ENCODE measurements around the gene ATP5PB.

The ATP5PB gene

DNA sequence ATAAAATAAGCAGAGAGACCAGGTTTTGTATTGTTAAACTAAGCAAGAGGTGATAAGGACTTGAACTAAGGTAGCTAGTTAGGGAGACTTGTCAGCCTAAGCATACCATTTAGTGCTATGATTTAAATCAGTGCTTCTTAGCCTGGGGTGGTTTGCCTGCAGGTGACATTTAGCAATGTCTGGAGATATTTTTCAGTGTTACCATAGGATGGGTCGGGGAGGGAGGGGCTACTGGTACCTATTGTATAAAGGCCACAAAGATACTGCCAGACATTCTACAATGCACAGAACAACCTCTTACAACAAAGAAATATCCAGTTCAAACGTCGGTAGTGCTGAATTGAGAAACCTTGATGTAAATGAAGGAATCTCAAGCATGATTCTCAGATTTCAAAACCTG, 3.3 kb downstream of the ATP5PB start:
- Histone ChIP-seq H4K20me1 (ENCODE audit: insufficient read depth, low read length) (no peaks in the 10 kb centered on the region), H3K9me2 (replicated peaks; ENCODE audit: insufficient read depth, low read length) (no peaks in the 10 kb centered on the region), H3K4me1 (ENCODE audit: low read length) (peaks cover 5% of the 10 kb centered on the region), H3K27ac (ENCODE audit: low read length) (no peak overlapping the region), H3F3A (ENCODE audit: insufficient read depth, low read length) (no peaks in the 10 kb centered on the region), H3K4me3 (ENCODE audit: low read length) (no peak overlapping the region), H3K4me2 (ENCODE audit: low read depth, low read length) (no peak overlapping the region), H3K9ac (ENCODE audit: low read length) (no peak overlapping the region), H3K79me2 (ENCODE audit: low read length) (peaks cover 38% of the 10 kb centered on the region), H3K27me3 (replicated peaks; ENCODE audit: insufficient read depth, low read length) (no peaks in the 10 kb centered on the region), H3K36me3 (replicated peaks; ENCODE audit: insufficient read depth, low read length) (no peaks in the 10 kb centered on the region; the same call in 1 of the 2 replicates), H2AFZ (ENCODE audit: low read length) (no peak overlapping the region), H3K9me3 (replicated peaks; ENCODE audit: insufficient read depth, low read length) (no peaks in the 10 kb centered on the region)
- no peak for DNase-seq
- TF ChIP-seq EZH2 (optimal IDR thresholded peaks at IDR 0.05; ENCODE audit: low read depth, low read length), result no peak

DNA sequence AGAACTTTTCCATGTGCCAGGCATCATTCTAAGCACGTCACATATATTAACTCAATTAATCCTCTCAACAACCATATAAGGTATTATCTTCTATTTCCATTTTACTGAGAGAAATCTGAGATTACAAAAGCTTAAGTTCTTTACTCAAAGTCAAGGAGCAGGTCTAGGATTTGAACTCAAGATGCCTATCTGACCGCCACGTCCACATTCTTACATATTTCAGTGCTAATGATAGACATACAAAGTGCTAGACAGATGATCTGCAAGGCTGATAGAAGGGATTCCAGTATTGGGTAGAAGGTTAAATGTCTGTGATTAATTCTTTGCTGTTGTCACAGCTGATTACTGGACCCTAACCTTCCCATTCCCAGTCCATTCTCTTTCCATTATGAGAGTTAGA, 4.4 kb downstream of the ATP5PB start:
- TF ChIP-seq, protein P1, sequence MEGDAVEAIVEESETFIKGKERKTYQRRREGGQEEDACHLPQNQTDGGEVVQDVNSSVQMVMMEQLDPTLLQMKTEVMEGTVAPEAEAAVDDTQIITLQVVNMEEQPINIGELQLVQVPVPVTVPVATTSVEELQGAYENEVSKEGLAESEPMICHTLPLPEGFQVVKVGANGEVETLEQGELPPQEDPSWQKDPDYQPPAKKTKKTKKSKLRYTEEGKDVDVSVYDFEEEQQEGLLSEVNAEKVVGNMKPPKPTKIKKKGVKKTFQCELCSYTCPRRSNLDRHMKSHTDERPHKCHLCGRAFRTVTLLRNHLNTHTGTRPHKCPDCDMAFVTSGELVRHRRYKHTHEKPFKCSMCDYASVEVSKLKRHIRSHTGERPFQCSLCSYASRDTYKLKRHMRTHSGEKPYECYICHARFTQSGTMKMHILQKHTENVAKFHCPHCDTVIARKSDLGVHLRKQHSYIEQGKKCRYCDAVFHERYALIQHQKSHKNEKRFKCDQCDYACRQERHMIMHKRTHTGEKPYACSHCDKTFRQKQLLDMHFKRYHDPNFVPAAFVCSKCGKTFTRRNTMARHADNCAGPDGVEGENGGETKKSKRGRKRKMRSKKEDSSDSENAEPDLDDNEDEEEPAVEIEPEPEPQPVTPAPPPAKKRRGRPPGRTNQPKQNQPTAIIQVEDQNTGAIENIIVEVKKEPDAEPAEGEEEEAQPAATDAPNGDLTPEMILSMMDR (IDR thresholded peaks at IDR 0.05; ENCODE audit: low read length), result no peak
- TF ChIP-seq EZH2 (optimal IDR thresholded peaks at IDR 0.05; ENCODE audit: low read depth, low read length), result no peak
- H3K9me3 ChIP-seq (replicated peaks; ENCODE audit: insufficient read depth, low read length), result no peaks in the 10 kb centered on the region
- no peak overlapping the region for H2AFZ ChIP-seq (ENCODE audit: low read length)
- no peak overlapping the region for H3K4me2 ChIP-seq (ENCODE audit: low read depth, low read length)
- no peaks in the 10 kb centered on the region for H3K27me3 ChIP-seq (replicated peaks; ENCODE audit: insufficient read depth, low read length)
- H3K4me3 ChIP-seq (ENCODE audit: low read length), result no peak overlapping the region
- H3F3A ChIP-seq (ENCODE audit: insufficient read depth, low read length), result no peaks in the 10 kb centered on the region
- H3K27ac ChIP-seq (ENCODE audit: low read length), result no peak overlapping the region
- H3K36me3 ChIP-seq (replicated peaks; ENCODE audit: insufficient read depth, low read length), result no peaks in the 10 kb centered on the region; the same call in 1 of the 2 replicates
- peaks cover 5% of the 10 kb centered on the region for H3K4me1 ChIP-seq (ENCODE audit: low read length)
- H3K9ac ChIP-seq (ENCODE audit: low read length), result no peak overlapping the region
- H4K20me1 ChIP-seq (ENCODE audit: insufficient read depth, low read length), result no peaks in the 10 kb centered on the region
- peaks cover 27% of the 10 kb centered on the region for H3K79me2 ChIP-seq (ENCODE audit: low read length)
- no peak for DNase-seq
- no peaks in the 10 kb centered on the region for H3K9me2 ChIP-seq (replicated peaks; ENCODE audit: insufficient read depth, low read length)

DNA sequence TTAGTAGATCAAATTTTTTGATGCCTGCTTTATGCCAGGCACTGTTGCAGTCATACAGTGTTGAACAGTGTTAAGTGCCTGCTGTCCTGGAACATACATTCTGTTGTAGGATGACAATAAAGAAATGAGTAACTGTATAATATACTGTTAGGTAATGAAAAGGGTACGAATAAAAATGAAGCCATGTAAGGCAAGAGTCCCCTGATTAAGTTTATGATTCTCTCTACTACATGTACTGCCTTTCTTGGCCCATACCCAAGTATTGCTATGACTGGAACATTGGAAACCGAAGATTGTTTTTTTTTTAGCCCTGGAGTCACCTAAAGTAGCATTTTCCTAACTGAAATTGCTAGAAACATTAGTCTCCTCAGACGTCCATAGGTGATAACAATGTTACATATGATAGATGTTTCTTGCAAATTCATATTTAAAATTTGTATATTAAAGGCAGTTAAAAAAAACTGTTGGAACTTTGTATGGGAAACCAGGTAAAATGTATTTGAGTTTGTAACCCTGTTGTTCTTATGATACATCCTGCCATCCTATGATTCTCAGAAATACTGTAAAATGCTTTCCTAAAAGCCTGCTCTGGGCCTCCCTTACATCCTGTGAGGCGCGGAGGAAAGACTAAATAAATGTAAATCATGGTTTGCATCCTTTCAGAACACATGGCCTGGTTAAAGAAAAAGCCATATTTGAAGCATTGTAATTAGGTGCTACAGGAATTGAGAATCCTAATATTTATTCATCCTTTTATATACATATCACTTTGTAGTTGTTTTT, 5.8 kb downstream of the ATP5PB start:
- H4K20me1 ChIP-seq (ENCODE audit: insufficient read depth, low read length), result no peaks in the 10 kb centered on the region
- no peaks in the 10 kb centered on the region for H3F3A ChIP-seq (ENCODE audit: insufficient read depth, low read length)
- H3K36me3 ChIP-seq (replicated peaks; ENCODE audit: insufficient read depth, low read length), result no peaks in the 10 kb centered on the region; the same call in 1 of the 2 replicates
- no peak for DNase-seq
- peaks cover 4% of the 10 kb centered on the region for H3K4me1 ChIP-seq (ENCODE audit: low read length)
- H3K9me2 ChIP-seq (replicated peaks; ENCODE audit: insufficient read depth, low read length), result no peaks in the 10 kb centered on the region
- H3K27ac ChIP-seq (ENCODE audit: low read length), result no peak overlapping the region
- peaks cover 17% of the 10 kb centered on the region for H3K79me2 ChIP-seq (ENCODE audit: low read length)
- no peak for TF ChIP-seq EZH2 (optimal IDR thresholded peaks at IDR 0.05; ENCODE audit: low read depth, low read length)
- no peak for TF ChIP-seq EZH2phosphoT487 (IDR thresholded peaks at IDR 0.05; ENCODE audit: low read length)
- TF ChIP-seq, protein P1 (IDR thresholded peaks at IDR 0.05; ENCODE audit: low read length), result no peak
- no peaks in the 10 kb centered on the region for H3K9me3 ChIP-seq (replicated peaks; ENCODE audit: insufficient read depth, low read length)
- no peak overlapping the region for H3K4me3 ChIP-seq (ENCODE audit: low read length)
- H3K27me3 ChIP-seq (replicated peaks; ENCODE audit: insufficient read depth, low read length), result no peaks in the 10 kb centered on the region
- no peak overlapping the region for H2AFZ ChIP-seq (ENCODE audit: low read length)
- H3K4me2 ChIP-seq (ENCODE audit: low read depth, low read length), result no peak overlapping the region
- H3K9ac ChIP-seq (ENCODE audit: low read length), result no peak overlapping the region

DNA sequence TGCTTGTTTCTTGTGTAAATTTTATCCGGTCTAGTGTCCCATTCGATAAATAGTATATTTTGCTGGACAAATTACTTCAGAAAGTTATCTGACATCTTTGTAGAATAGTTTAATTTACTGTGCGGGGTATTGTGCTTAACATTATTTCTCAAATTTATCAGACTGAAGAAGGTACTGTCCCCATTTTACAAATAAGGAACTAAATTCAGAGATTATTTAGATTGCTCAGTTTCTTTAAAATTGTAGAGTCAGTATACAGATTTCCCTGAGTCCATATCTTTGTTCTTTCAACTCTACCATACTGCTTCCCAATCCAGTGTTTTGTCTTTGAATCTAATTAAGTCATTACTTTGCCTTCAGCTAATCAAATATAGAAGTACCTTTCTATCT, 6.4 kb downstream of the ATP5PB start:
- Histone ChIP-seq H3K79me2 (ENCODE audit: low read length) (peaks cover 11% of the 10 kb centered on the region), H3K4me1 (ENCODE audit: low read length) (no peaks in the 10 kb centered on the region), H3K9ac (ENCODE audit: low read length) (no peak overlapping the region), H3K9me3 (replicated peaks; ENCODE audit: insufficient read depth, low read length) (no peaks in the 10 kb centered on the region), H2AFZ (ENCODE audit: low read length) (no peak overlapping the region), H3K36me3 (replicated peaks; ENCODE audit: insufficient read depth, low read length) (no peaks in the 10 kb centered on the region; the same call in 1 of the 2 replicates), H3K27ac (ENCODE audit: low read length) (no peak overlapping the region), H3K4me3 (ENCODE audit: low read length) (no peak overlapping the region), H3F3A (ENCODE audit: insufficient read depth, low read length) (no peaks in the 10 kb centered on the region), H3K9me2 (replicated peaks; ENCODE audit: insufficient read depth, low read length) (no peaks in the 10 kb centered on the region), H3K4me2 (ENCODE audit: low read depth, low read length) (no peak overlapping the region), H3K27me3 (replicated peaks; ENCODE audit: insufficient read depth, low read length) (no peaks in the 10 kb centered on the region), H4K20me1 (ENCODE audit: insufficient read depth, low read length) (no peaks in the 10 kb centered on the region)
- no peak for TF ChIP-seq EZH2 (optimal IDR thresholded peaks at IDR 0.05; ENCODE audit: low read depth, low read length)
- no peak for TF ChIP-seq EZH2phosphoT487 (IDR thresholded peaks at IDR 0.05; ENCODE audit: low read length)
- TF ChIP-seq, protein P1 (IDR thresholded peaks at IDR 0.05; ENCODE audit: low read length), result no peak
- DNase-seq, result no peak
